SK-N-SH treated with all-trans-retinoic acid at 6 μM for 48 hours (cell line): ENCODE measurements around the gene UBASH3B.

ENCODE experiments used
- ATAC-seq: fragments of 200-7000 bp; cut with Tn5 transposase; 3 replicates; pipeline ENCODE4 v1.9.1; 2020; ENCODE audit warnings: mild to moderate bottlenecking, moderate library complexity
- ARNTL ChIP-seq: fragments of 450-650 bp; formaldehyde crosslinking; IDR thresholded peaks from 2 replicates; pipeline ENCODE4 v1.5.0; 2020; ENCODE audit warnings: low read depth, mild to moderate bottlenecking, moderate library complexity, borderline replicate concordance
- BACH2 ChIP-seq: fragments of 250-450 bp; sonication (Bioruptor Pico); IDR thresholded peaks from 2 replicates; pipeline ENCODE4 v1.9.0; 2021; ENCODE audit warnings: mild to moderate bottlenecking, borderline replicate concordance
- CREB5 ChIP-seq: fragments of 250-450 bp; sonication (Bioruptor Pico); IDR thresholded peaks from 2 replicates; pipeline ENCODE4 v1.5.1; 2020; ENCODE audit warnings: low read depth, mild to moderate bottlenecking, moderate library complexity
- CSRNP3 ChIP-seq: fragments of 250-450 bp; sonication (Bioruptor Pico); IDR thresholded peaks from 2 replicates; pipeline ENCODE4 v1.5.1; 2021; ENCODE audit warnings: mild to moderate bottlenecking, moderate library complexity
- ESRRG ChIP-seq: fragments of 250-450 bp; sonication (Bioruptor Pico); IDR thresholded peaks from 2 replicates; pipeline ENCODE4 v1.6.1; 2021; ENCODE audit warnings: mild to moderate bottlenecking
- GLIS3 ChIP-seq: fragments of 250-450 bp; sonication (Bioruptor Pico); IDR thresholded peaks from 2 replicates; pipeline ENCODE4 v1.5.0; 2020; ENCODE audit warnings: mild to moderate bottlenecking, moderate library complexity
- ISL1 ChIP-seq: fragments of 250-450 bp; sonication (Bioruptor Pico); IDR thresholded peaks from 2 replicates; pipeline ENCODE4 v2.1.2; 2022; ENCODE audit warnings: mild to moderate bottlenecking, moderate library complexity
- OSR1 ChIP-seq: fragments of 250-450 bp; sonication (Bioruptor Pico); IDR thresholded peaks from 2 replicates; pipeline ENCODE4 v1.8.0; 2022; ENCODE audit warnings: moderate library complexity, mild to moderate bottlenecking, inconsistent platforms
- PATZ1 ChIP-seq: fragments of 250-450 bp; sonication (Bioruptor Pico); IDR thresholded peaks from 2 replicates; pipeline ENCODE4 v1.8.0; 2020; ENCODE audit warnings: mild to moderate bottlenecking, moderate library complexity, borderline replicate concordance
- PPARA ChIP-seq: fragments of 250-450 bp; sonication (Bioruptor Pico); IDR thresholded peaks from 2 replicates; pipeline ENCODE4 v1.5.0; 2020; ENCODE audit warnings: mild to moderate bottlenecking, borderline replicate concordance
- RARB ChIP-seq: fragments of 250-450 bp; sonication (Bioruptor Pico); IDR thresholded peaks from 2 replicates; pipeline ENCODE4 v1.8.0; 2021; ENCODE audit warnings: mild to moderate bottlenecking, moderate library complexity
- SNAI2 ChIP-seq: fragments of 250-450 bp; sonication (Bioruptor Pico); IDR thresholded peaks from 2 replicates; pipeline ENCODE4 v1.5.0; 2020; ENCODE audit warnings: mild to moderate bottlenecking, moderate library complexity
- TCF4 ChIP-seq: fragments of 250-450 bp; sonication (Bioruptor Pico); IDR thresholded peaks from 2 replicates; pipeline ENCODE4 v1.8.0; 2021; ENCODE audit warnings: mild to moderate bottlenecking, moderate library complexity, borderline replicate concordance
- TOX ChIP-seq: fragments of 250-450 bp; sonication (Bioruptor Pico); IDR thresholded peaks from 2 replicates; pipeline ENCODE4 v1.8.0; 2021; ENCODE audit warnings: mild to moderate bottlenecking, moderate library complexity, borderline replicate concordance
- TSHZ2 ChIP-seq: fragments of 250-450 bp; sonication (Bioruptor Pico); IDR thresholded peaks from 2 replicates; pipeline ENCODE4 v1.5.0; 2020; ENCODE audit warnings: mild to moderate bottlenecking, moderate library complexity
- ZC3H10 ChIP-seq: fragments of 250-450 bp; sonication (Bioruptor Pico); IDR thresholded peaks from 2 replicates; pipeline ENCODE4 v1.5.1; 2021; ENCODE audit warnings: mild to moderate bottlenecking, moderate library complexity
- ZFP30 ChIP-seq: fragments of 450-650 bp; formaldehyde crosslinking; IDR thresholded peaks from 2 replicates; pipeline ENCODE4 v1.5.0; 2022; ENCODE audit warnings: mild to moderate bottlenecking, moderate library complexity
- ZNF565 ChIP-seq: fragments of 450-650 bp; formaldehyde crosslinking; conservative IDR thresholded peaks from 2 replicates; pipeline ENCODE4 v1.5.0; 2020; ENCODE audit warnings: low read depth, mild to moderate bottlenecking, moderate library complexity
- ZNF70 ChIP-seq: fragments of 450-650 bp; formaldehyde crosslinking; IDR thresholded peaks from 2 replicates; pipeline ENCODE4 v1.5.0; 2020; ENCODE audit warnings: mild to moderate bottlenecking, moderate library complexity
- ZNF8 ChIP-seq: fragments of 450-650 bp; formaldehyde crosslinking; IDR thresholded peaks from 2 replicates; pipeline ENCODE4 v1.5.0; 2020; ENCODE audit warnings: mild to moderate bottlenecking, moderate library complexity

The UBASH3B gene

GRCh38 chr11:122793515-122793914 is 138.0 kb downstream of the UBASH3B start:
- ATAC-seq: no peak
- no peak for TF ChIP-seq ESRRG (CRISPR knock-in tag)
- TF ChIP-seq CREB5: no peak
- TF ChIP-seq ZFP30 (CRISPR knock-in tag): no peak
- TF ChIP-seq TCF4 (CRISPR knock-in tag): no peak
- no peak for TF ChIP-seq PATZ1
- no peak for TF ChIP-seq CSRNP3 (CRISPR knock-in tag)
- TF ChIP-seq ZNF565 (CRISPR knock-in tag): no peak
- no peak for TF ChIP-seq TSHZ2 (CRISPR knock-in tag)
- TF ChIP-seq SNAI2 (CRISPR knock-in tag): no peak

- no peak for ATAC-seq
- TF ChIP-seq ZC3H10 (no peak), TSHZ2 (CRISPR knock-in tag) (no peak), ZNF565 (CRISPR knock-in tag) (no peak), PPARA (CRISPR knock-in tag) (no peak), ISL1 (CRISPR knock-in tag) (no peak), TOX (CRISPR knock-in tag) (no peak), TCF4 (CRISPR knock-in tag) (no peak), ZNF8 (CRISPR knock-in tag) (no peak), CSRNP3 (CRISPR knock-in tag) (no peak), ZNF70 (CRISPR knock-in tag) (no peak), ARNTL (CRISPR knock-in tag) (no peak), RARB (CRISPR knock-in tag) (no peak), PATZ1 (no peak), CREB5 (no peak), OSR1 (CRISPR knock-in tag) (no peak), BACH2 (CRISPR knock-in tag) (no peak), GLIS3 (CRISPR knock-in tag) (no peak), ESRRG (CRISPR knock-in tag) (no peak), SNAI2 (CRISPR knock-in tag) (no peak)
Observed at GRCh38 chr11:122795307-122795706, 139.8 kb downstream of the UBASH3B start.
